Neural progenitor cell (in vitro differentiated cells): ENCODE results near the gene SLCO4A1. TPM values are rescaled to one million over a fixed set of nuclear protein-coding genes. Genes with fewer than 3 reads are reported as not detected.

Source experiments
- DNase-seq: peaks from one replicate; pipeline ENCODE4 v3.0.0-alpha.2; 2016; ENCODE audit warnings: low spot score
- H2AFZ ChIP-seq: fragments of 200-600 bp; sonication (generic); replicated peaks from 2 replicates; pipeline ENCODE4 v1.6.1; 2016; ENCODE audit warnings: antibody characterized with exemption
- H3F3A ChIP-seq: fragments of 200-600 bp; sonication (generic); 2 replicates; pipeline ENCODE4 v1.6.1; 2016; ENCODE audit warnings: antibody characterized with exemption, low read depth
- H3K27ac ChIP-seq: fragments of 200-600 bp; sonication (generic); 2 replicates; pipeline ENCODE4 v1.5.1; 2016; ENCODE audit warnings: mild to moderate bottlenecking
- H3K27me3 ChIP-seq: fragments of 200-600 bp; sonication (generic); 2 replicates; pipeline ENCODE4 v1.6.1; 2016; ENCODE audit warnings: mild to moderate bottlenecking, moderate library complexity
- H3K36me3 ChIP-seq: fragments of 200-600 bp; sonication (generic); 2 replicates; pipeline ENCODE4 v1.5.1; 2016
- H3K4me1 ChIP-seq: fragments of 200-600 bp; sonication (generic); 2 replicates; pipeline ENCODE4 v1.6.1; 2016; ENCODE audit warnings: mixed run types
- H3K4me2 ChIP-seq: fragments of 200-600 bp; sonication (generic); 2 replicates; pipeline ENCODE4 v1.6.1; 2016
- H3K4me3 ChIP-seq: fragments of 200-600 bp; sonication (generic); 2 replicates; pipeline ENCODE4 v1.5.1; 2016
- H3K79me2 ChIP-seq: fragments of 200-600 bp; sonication (generic); 2 replicates; pipeline ENCODE4 v1.6.1; 2016; ENCODE audit warnings: low read depth
- H3K9ac ChIP-seq: fragments of 200-600 bp; sonication (generic); 2 replicates; pipeline ENCODE4 v1.6.1; 2016
- H3K9me3 ChIP-seq: fragments of 200-600 bp; sonication (generic); 2 replicates; pipeline ENCODE4 v1.5.1; 2016; ENCODE audit warnings: low read depth
- H4K20me1 ChIP-seq: fragments of 200-600 bp; sonication (generic); 2 replicates; pipeline ENCODE4 v1.6.1; 2016; ENCODE audit warnings: low read depth
- H3K27ac Mint-ChIP-seq: 3 replicates; pipeline ENCODE4 v1.8.0; 2021; ENCODE audit warnings: mixed read lengths
- H3K27me3 Mint-ChIP-seq: 2 replicates; pipeline ENCODE4 v1.8.0; 2022; ENCODE audit warnings: low read depth, mild to moderate bottlenecking, inconsistent platforms, moderate library complexity, mixed read lengths; ENCODE audit not compliant: insufficient read depth
- H3K36me3 Mint-ChIP-seq: 3 replicates; pipeline ENCODE4 v1.8.0; 2021; ENCODE audit warnings: mixed read lengths
- H3K4me1 Mint-ChIP-seq: 3 replicates; pipeline ENCODE4 v1.8.0; 2021; ENCODE audit warnings: mixed read lengths
- H3K4me3 Mint-ChIP-seq: 3 replicates; pipeline ENCODE4 v1.8.0; 2021; ENCODE audit warnings: mild to moderate bottlenecking, moderate library complexity, mixed read lengths
- H3K9me3 Mint-ChIP-seq: 3 replicates; pipeline ENCODE4 v1.8.0; 2020; ENCODE audit warnings: mixed read lengths
- CTCF ChIP-seq: fragments of 200-600 bp; sonication (generic); IDR thresholded peaks from 2 replicates; pipeline ENCODE4 v1.5.1; 2017; ENCODE audit warnings: antibody characterized with exemption, mild to moderate bottlenecking
- EZH2 ChIP-seq: fragments of 200-600 bp; sonication (generic); IDR thresholded peaks from 2 replicates; pipeline ENCODE4 v1.6.1; 2017; ENCODE audit warnings: antibody characterized with exemption, mild to moderate bottlenecking, moderate library complexity
- EZH2phosphoT487 ChIP-seq: fragments of 200-600 bp; sonication (generic); IDR thresholded peaks from 2 replicates; pipeline ENCODE4 v1.6.1; 2017; ENCODE audit warnings: antibody characterized with exemption
- total RNA-seq: library from RNA; depleted of rRNA; stranded (reverse); fragments of >200 nt; gene quantifications from 2 replicates; pipeline ENCODE4 v1.2.3, GENCODE V29; 2015; ENCODE audit warnings: low replicate concordance

The SLCO4A1 gene
- total RNA-seq, 1 donor from 2014 or later, result 0.88 TPM

GRCh38 chr20:62657589-62657942 is 15.3 kb downstream of the SLCO4A1 start:
- DNase-seq, result no peak
- H3K9ac ChIP-seq, result no peak overlapping the region
- Mint-ChIP-seq H3K9me3 (no peaks in the 10 kb centered on the region), H3K27ac (no peak overlapping the region), H3K4me3 (no peak overlapping the region), H3K4me1 (peaks cover 5% of the 10 kb centered on the region), H3K27me3 (peaks cover 2% of the 10 kb centered on the region), H3K36me3 (no peaks in the 10 kb centered on the region)
- H3K27ac ChIP-seq, result no peak overlapping the region
- no peaks in the 10 kb centered on the region for H3K4me1 ChIP-seq
- no peaks in the 10 kb centered on the region for H3K9me3 ChIP-seq
- H3K79me2 ChIP-seq, result no peaks in the 10 kb centered on the region
- TF ChIP-seq EZH2, result no peak
- no peak for TF ChIP-seq EZH2phosphoT487
- TF ChIP-seq CTCF, result no peak
- no peaks in the 10 kb centered on the region for H3K36me3 ChIP-seq
- H2AFZ ChIP-seq, result no peak overlapping the region
- H3K4me3 ChIP-seq, result no peak overlapping the region
- no peaks in the 10 kb centered on the region for H4K20me1 ChIP-seq
- no peaks in the 10 kb centered on the region for H3K27me3 ChIP-seq
- no peak overlapping the region for H3K4me2 ChIP-seq
- no peaks in the 10 kb centered on the region for H3F3A ChIP-seq

- Histone ChIP-seq H3K27me3 (no peaks in the 10 kb centered on the region), H3K4me2 (no peak overlapping the region), H3K9ac (no peak overlapping the region), H3F3A (no peaks in the 10 kb centered on the region), H3K4me3 (no peak overlapping the region), H3K9me3 (no peaks in the 10 kb centered on the region), H2AFZ (no peak overlapping the region), H3K79me2 (no peaks in the 10 kb centered on the region), H3K36me3 (no peaks in the 10 kb centered on the region), H4K20me1 (no peaks in the 10 kb centered on the region), H3K4me1 (peaks cover 2% of the 10 kb centered on the region), H3K27ac (no peak overlapping the region)
- Mint-ChIP-seq H3K4me3 (no peak overlapping the region), H3K9me3 (no peaks in the 10 kb centered on the region), H3K4me1 (peaks cover 7% of the 10 kb centered on the region), H3K36me3 (no peaks in the 10 kb centered on the region), H3K27me3 (peaks cover 2% of the 10 kb centered on the region), H3K27ac (no peak overlapping the region)
- TF ChIP-seq EZH2 (no peak), CTCF (no peak), EZH2phosphoT487 (no peak)
- DNase-seq, result no peak
Observed at GRCh38 chr20:62657956-62658355, 15.7 kb downstream of the SLCO4A1 start.

- no peak overlapping the region for H3K4me3 ChIP-seq
- H4K20me1 ChIP-seq, result no peaks in the 10 kb centered on the region
- Mint-ChIP-seq H3K4me1 (peaks cover 12% of the 10 kb centered on the region), H3K36me3 (no peaks in the 10 kb centered on the region), H3K4me3 (no peak overlapping the region), H3K27me3 (peaks cover 2% of the 10 kb centered on the region), H3K27ac (no peak overlapping the region), H3K9me3 (no peaks in the 10 kb centered on the region)
- no peak for DNase-seq
- no peaks in the 10 kb centered on the region for H3K27me3 ChIP-seq
- H3K9me3 ChIP-seq, result no peaks in the 10 kb centered on the region
- no peak overlapping the region for H3K27ac ChIP-seq
- TF ChIP-seq CTCF (no peak), EZH2 (no peak), EZH2phosphoT487 (no peak)
- no peaks in the 10 kb centered on the region for H3K79me2 ChIP-seq
- no peaks in the 10 kb centered on the region for H3K36me3 ChIP-seq
- H2AFZ ChIP-seq, result no peak overlapping the region
- H3F3A ChIP-seq, result no peaks in the 10 kb centered on the region
- no peak overlapping the region for H3K4me2 ChIP-seq
- H3K9ac ChIP-seq, result no peak overlapping the region
- H3K4me1 ChIP-seq, result peaks cover 9% of the 10 kb centered on the region
Observed at GRCh38 chr20:62658593-62659178, 16.4 kb downstream of the SLCO4A1 start.
